Pons (tissue), 1 donor: ENCODE data around the gene TEX101.

Experiments used
- DNase-seq: peaks from one replicate; pipeline ENCODE4 v3.0.0-alpha.2; 2016; ENCODE audit warnings: low spot score

The TEX101 gene

GRCh38 chr19:43447655-43448054 is 33.0 kb downstream of the TEX101 start:
- no peak for DNase-seq

GRCh38 chr19:43450545-43450997 is 35.9 kb downstream of the TEX101 start:
- DNase-seq = no peak

DNA sequence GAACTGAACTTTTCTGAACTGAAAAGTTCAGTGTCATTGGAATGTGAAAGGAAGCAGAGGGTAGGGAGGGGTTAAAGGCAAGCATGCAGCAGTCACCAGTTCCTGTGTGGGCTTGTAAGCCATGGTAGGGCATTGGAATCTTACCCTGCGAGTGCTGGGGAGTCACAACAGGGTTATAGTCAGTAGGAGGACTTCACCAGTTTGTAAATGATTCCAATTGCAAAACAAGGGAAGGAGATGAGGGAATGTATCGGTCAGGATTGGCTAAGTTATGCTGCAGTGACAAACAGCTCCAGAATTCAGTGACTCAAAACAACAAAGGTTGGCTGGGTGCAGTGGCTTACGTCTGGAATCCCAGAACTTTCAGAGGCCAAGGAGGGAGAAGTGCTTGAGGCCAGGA is 37.9 kb downstream of the TEX101 start:
- no peak for DNase-seq

GRCh38 chr19:43454031-43454430 is 39.3 kb downstream of the TEX101 start:
- DNase-seq = no peak

DNA sequence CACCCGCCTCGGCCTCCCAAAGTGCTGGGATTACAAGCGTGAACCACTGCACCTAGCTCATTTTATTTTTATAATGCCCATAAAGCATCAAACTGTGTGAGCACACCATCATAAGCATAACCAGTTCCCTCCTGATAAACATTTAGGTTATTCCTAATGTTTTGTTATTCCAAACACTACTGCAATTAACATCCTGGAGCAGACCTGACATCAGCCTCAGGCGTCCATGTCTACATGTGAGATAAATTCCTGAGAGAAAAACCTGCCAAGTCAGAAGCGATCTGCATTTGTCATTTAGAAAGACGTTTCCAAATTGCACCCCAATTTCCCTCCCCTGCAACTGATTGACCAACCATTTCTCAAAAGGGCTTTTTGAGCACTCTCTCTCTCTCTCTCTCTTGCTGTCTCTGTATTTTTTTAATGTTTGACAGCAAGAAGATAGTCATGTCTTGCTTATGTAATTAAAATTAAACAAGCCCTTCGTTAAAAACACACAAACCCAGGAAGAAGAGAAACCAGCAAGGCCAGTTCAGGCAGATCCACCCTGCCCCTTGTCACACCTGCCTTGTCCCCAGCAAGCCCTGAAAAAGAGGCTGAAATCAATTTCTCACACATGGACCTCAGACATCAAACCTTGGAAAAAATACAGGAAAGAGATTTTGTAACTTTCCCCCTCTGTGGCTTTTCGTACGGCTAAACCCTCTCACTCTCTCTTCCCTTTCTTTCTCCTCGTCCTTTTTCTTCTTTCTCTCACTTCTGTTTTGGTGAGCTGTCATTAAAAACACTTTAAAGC is 40.8 kb downstream of the TEX101 start:
- DNase-seq = no peak

DNA sequence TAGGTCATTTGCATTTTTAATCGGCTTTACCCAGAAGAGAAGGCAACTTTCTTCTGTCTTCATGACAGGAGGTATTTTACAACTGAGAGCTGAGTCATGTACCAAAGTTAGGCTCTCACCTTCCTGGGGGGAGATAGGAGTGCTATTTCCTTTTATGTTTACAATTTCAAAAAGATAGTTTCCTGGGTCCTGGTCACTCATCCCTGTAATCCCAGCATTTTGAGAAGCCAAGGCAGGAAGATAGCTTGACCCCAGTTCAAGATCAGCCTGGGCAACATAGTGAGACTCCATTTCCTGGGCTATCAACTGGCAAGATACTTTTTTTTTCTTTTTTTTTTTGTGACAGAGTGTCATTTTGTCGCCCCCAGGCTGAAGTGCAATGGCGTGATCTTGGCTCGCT is 43.1 kb downstream of the TEX101 start:
- no peak for DNase-seq

GRCh38 chr19:43460362-43461016 is 45.8 kb downstream of the TEX101 start:
- no peak for DNase-seq

DNA sequence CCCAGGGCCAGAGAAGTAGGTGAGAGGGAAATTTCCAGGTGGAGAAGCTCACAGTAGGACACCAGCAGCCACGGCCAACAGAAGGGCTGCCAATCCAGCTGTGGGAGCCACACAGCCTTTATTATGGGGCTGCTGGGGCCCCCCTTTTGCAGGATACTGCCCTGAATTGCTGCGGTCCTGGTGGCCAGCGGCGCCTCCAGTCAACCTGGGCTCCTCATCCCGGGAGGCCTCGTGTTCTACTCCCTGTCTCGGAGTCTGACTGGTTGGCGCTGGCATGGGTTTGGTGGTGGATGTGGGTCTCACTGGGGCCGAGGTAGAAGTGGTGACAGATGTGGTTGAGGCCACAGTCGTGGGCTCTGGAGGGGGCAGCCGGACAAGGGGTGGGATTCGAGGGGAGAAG is 46.6 kb downstream of the TEX101 start:
- DNase-seq = no peak

GRCh38 chr19:43462383-43462782 is 47.7 kb downstream of the TEX101 start:
- DNase-seq = no peak

- no peak for DNase-seq
These were observed 48.2 kb downstream of the TEX101 start for GRCh38 chr19:43462785-43463380.

- peak; percentile 90 for DNase-seq
These were observed 48.9 kb downstream of the TEX101 start for GRCh38 chr19:43463381-43464133.

GRCh38 chr19:43464134-43464775 is 49.6 kb downstream of the TEX101 start:
- DNase-seq = no peak

- no peak for DNase-seq
These were observed 50.9 kb downstream of the TEX101 start, which contains the start of gene LYPD3 for GRCh38 chr19:43465468-43466120. Gene LYPD3, minus strand, starts transcription at chr19:43465608. Its CDS starts 37 bp downstream, at chr19:43465571.

- DNase-seq = no peak
These were observed 52.1 kb downstream of the TEX101 start for GRCh38 chr19:43466793-43467192.

- DNase-seq = no peak
These were observed 52.6 kb downstream of the TEX101 start for GRCh38 chr19:43467276-43467675.

- no peak for DNase-seq
These were observed 53.0 kb downstream of the TEX101 start for GRCh38 chr19:43467730-43468129.
